ENCODE measurements around the gene CHERP.

- TF ChIP-seq CTCF (IDR thresholded peaks at IDR 0.05): peak in 2 of 7 experiments; percentile 9 to 17
- TF ChIP-seq POLR2A (IDR thresholded peaks at IDR 0.05): peak in 1 of 3 donors; percentile 11
Observed at GRCh38 chr19:16564842-16565241, 22.6 kb upstream of the CHERP start.
